Measurements from ENCODE around the gene MTCL1.

Gene MTCL1

GRCh38 chr18:8705961-8706790, 820 bp downstream of the MTCL1 start:
- TF ChIP-seq CTCF (IDR thresholded peaks at IDR 0.05; ENCODE audit: low read depth, low read length): no peak
- DNase-seq (ENCODE audit: extremely low read depth, low read depth): no peak

- peak; percentile 6 for TF ChIP-seq CTCF (IDR thresholded peaks at IDR 0.05; ENCODE audit: low read depth, low read length)
- DNase-seq (ENCODE audit: extremely low read depth, low read depth): no peak
Observed at GRCh38 chr18:8706791-8707555, 1.6 kb downstream of the MTCL1 start.

GRCh38 chr18:8707556-8708300, 2.4 kb downstream of the MTCL1 start:
- no peak for TF ChIP-seq CTCF (IDR thresholded peaks at IDR 0.05; ENCODE audit: low read depth, low read length)
- no peak for DNase-seq (ENCODE audit: extremely low read depth, low read depth)

GRCh38 chr18:8708670-8709069, 3.3 kb downstream of the MTCL1 start:
- DNase-seq (ENCODE audit: extremely low read depth, low read depth): no peak
- TF ChIP-seq CTCF (IDR thresholded peaks at IDR 0.05; ENCODE audit: low read depth, low read length): no peak

GRCh38 chr18:8709248-8710059, 4.1 kb downstream of the MTCL1 start:
- no peak for TF ChIP-seq CTCF (IDR thresholded peaks at IDR 0.05; ENCODE audit: low read depth, low read length)
- DNase-seq (ENCODE audit: extremely low read depth, low read depth): no peak

GRCh38 chr18:8711736-8712135, 6.4 kb downstream of the MTCL1 start:
- no peak for TF ChIP-seq CTCF (IDR thresholded peaks at IDR 0.05; ENCODE audit: low read depth, low read length)
- no peak for DNase-seq (ENCODE audit: extremely low read depth, low read depth)

All from AG09319 (cell line).